H1 (cell line): ENCODE data around the gene COL4A4.

ENCODE experiments used
- BRCA1 ChIP-seq: IDR thresholded peaks from 2 replicates; pipeline ENCODE4 v1.6.1; 2012; ENCODE audit warnings: low read depth, low read length, improper control_type of control experiment
- CBX5 ChIP-seq: fragments of 300-800, 300-1000 bp; sonication (generic); IDR thresholded peaks from 2 replicates; pipeline ENCODE4 v1.7.1; 2016; ENCODE audit warnings: antibody characterized with exemption, low read length, low read depth
- CTCF ChIP-seq, 3 experiments: IDR thresholded peaks; 1 replicate in 2 of 3; 2 replicates in 1 of 3; pipeline versions ENCODE4 v1.5.1 to v1.6.1; 2011; ENCODE audit warnings: low read length in 3 of 3, mild to moderate bottlenecking in 3 of 3, inconsistent platforms in 2 of 3, low read depth in 1 of 3, moderate library complexity in 1 of 3; ENCODE audit not compliant: insufficient read depth in 1 of 3; ENCODE audit errors: control extremely low read depth in 1 of 3
- EZH2 ChIP-seq: fragments of 200-600 bp; sonication (generic); IDR thresholded peaks from 2 replicates; pipeline ENCODE4 v1.7.1; 2012; ENCODE audit warnings: low read depth, mild to moderate bottlenecking, moderate library complexity, low read length, inconsistent platforms; ENCODE audit not compliant: severe bottlenecking
- NRF1 ChIP-seq: IDR thresholded peaks from 2 replicates; pipeline ENCODE4 v1.6.1; 2011; ENCODE audit warnings: mild to moderate bottlenecking, low read depth, low read length, improper control_type of control experiment
- POLR2AphosphoS5 ChIP-seq: IDR thresholded peaks from 2 replicates; pipeline ENCODE4 v1.6.1; 2011; ENCODE audit warnings: low read depth, low read length
- POU5F1 ChIP-seq: IDR thresholded peaks from 2 replicates; pipeline ENCODE4 v1.6.1; 2011; ENCODE audit warnings: low read depth, mild to moderate bottlenecking, low read length, moderate library complexity
- TBP ChIP-seq: IDR thresholded peaks from 2 replicates; pipeline ENCODE4 v1.6.1; 2011; ENCODE audit warnings: low read depth, low read length, improper control_type of control experiment

GRCh38 chr2:227030789-227031188 is 133.2 kb downstream of the COL4A4 start:
- TF ChIP-seq POU5F1 (no peak), TBP (no peak), POLR2AphosphoS5 (no peak), CTCF (IDR thresholded peaks at IDR 0.05; ENCODE audit: control extremely low read depth in 1 of 3, insufficient read depth in 1 of 3, low read depth in 1 of 3, low read length in 3 of 3) (no peak), BRCA1 (no peak), CBX5 (no peak), EZH2 (no peak), NRF1 (no peak)
